ENCODE results near the gene DNAJC5. TPM values are rescaled to one million over a fixed set of nuclear protein-coding genes. Genes with fewer than 3 reads are reported as not detected.

Gene DNAJC5
- total and polyA plus RNA-seq, 2 donors from 2014 or later, result 24.4 to 52.3 TPM

DNA sequence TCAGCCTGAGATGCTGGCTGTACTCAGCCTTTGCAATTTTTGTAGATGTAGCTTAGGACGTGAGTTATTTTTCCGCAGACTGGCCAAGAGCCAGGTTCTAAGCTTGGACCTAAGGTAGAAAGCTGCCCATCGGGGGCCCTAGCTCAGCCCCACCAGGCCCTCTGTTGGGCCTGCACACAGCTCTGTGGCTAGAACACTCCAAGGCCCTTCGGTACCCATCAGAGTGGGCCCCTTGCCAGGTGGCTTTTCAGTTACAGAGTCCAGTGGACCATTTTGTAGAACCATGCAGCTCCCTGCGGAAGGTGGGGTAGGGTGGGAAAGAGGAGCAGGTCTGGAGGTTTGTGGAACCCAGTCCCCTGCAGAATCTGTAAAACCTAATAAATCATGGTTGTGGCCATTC is 38.7 kb downstream of the DNAJC5 start:
- FAIRE-seq, result no peak
- intact Hi-C loops (cut with DNase I), result no loop called here
- no peak overlapping the region for H3K4me3 ChIP-seq (ENCODE audit: low read length in 3 of 3)
- TF ChIP-seq, protein P1, sequence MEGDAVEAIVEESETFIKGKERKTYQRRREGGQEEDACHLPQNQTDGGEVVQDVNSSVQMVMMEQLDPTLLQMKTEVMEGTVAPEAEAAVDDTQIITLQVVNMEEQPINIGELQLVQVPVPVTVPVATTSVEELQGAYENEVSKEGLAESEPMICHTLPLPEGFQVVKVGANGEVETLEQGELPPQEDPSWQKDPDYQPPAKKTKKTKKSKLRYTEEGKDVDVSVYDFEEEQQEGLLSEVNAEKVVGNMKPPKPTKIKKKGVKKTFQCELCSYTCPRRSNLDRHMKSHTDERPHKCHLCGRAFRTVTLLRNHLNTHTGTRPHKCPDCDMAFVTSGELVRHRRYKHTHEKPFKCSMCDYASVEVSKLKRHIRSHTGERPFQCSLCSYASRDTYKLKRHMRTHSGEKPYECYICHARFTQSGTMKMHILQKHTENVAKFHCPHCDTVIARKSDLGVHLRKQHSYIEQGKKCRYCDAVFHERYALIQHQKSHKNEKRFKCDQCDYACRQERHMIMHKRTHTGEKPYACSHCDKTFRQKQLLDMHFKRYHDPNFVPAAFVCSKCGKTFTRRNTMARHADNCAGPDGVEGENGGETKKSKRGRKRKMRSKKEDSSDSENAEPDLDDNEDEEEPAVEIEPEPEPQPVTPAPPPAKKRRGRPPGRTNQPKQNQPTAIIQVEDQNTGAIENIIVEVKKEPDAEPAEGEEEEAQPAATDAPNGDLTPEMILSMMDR (IDR thresholded peaks at IDR 0.05; ENCODE audit: borderline replicate concordance, extremely low read depth, insufficient read depth), result no peak
- H3K9me3 ChIP-seq (ENCODE audit: control insufficient read depth in 2 of 3, insufficient read depth in 1 of 3, low read length in 3 of 3), result no peaks in the 10 kb centered on the region
- no peak overlapping the region for H3K9ac ChIP-seq (ENCODE audit: low read length in 3 of 3)
- H3K27me3 ChIP-seq (ENCODE audit: control insufficient read depth, insufficient read depth, low read length), result no peaks in the 10 kb centered on the region
- peaks cover 2 to 44% (median 17%) of the 10 kb centered on the region in 3 donors for H3K36me3 ChIP-seq (ENCODE audit: control insufficient read depth in 2 of 3, insufficient read depth in 3 of 3, low read length in 3 of 3)
- H3K4me1 ChIP-seq (ENCODE audit: control insufficient read depth in 2 of 3, insufficient read depth in 2 of 3, low read depth in 1 of 3, low read length in 3 of 3), result no peaks in the 10 kb centered on the region
- no peak overlapping the region for H3K27ac ChIP-seq (ENCODE audit: low read depth in 2 of 2, low read length in 2 of 2)
- DNase-seq, result no peak

GRCh38 chr20:63934271-63935068 is 39.5 kb downstream of the DNAJC5 start:
- Histone ChIP-seq H3K4me1 (ENCODE audit: control insufficient read depth in 2 of 3, insufficient read depth in 2 of 3, low read depth in 1 of 3, low read length in 3 of 3) (no peaks in the 10 kb centered on the region), H3K9me3 (ENCODE audit: control insufficient read depth in 2 of 3, insufficient read depth in 1 of 3, low read length in 3 of 3) (no peaks in the 10 kb centered on the region), H3K36me3 (ENCODE audit: control insufficient read depth in 2 of 3, insufficient read depth in 3 of 3, low read length in 3 of 3) (peaks cover 2 to 38% (median 12%) of the 10 kb centered on the region in 3 donors), H3K27me3 (ENCODE audit: control insufficient read depth, insufficient read depth, low read length) (no peaks in the 10 kb centered on the region), H3K27ac (ENCODE audit: low read depth in 2 of 2, low read length in 2 of 2) (no peak overlapping the region), H3K4me3 (ENCODE audit: low read length in 3 of 3) (no peak overlapping the region), H3K9ac (ENCODE audit: low read length in 3 of 3) (no peak overlapping the region)
- DNase-seq (peak in 1 of 5 donors; percentile 63), FAIRE-seq (no peak)
- intact Hi-C loops (cut with DNase I), result no loop called here
- TF ChIP-seq, protein P1 (IDR thresholded peaks at IDR 0.05; ENCODE audit: borderline replicate concordance, extremely low read depth, insufficient read depth), result no peak

- Histone ChIP-seq H3K4me3 (ENCODE audit: low read length in 3 of 3) (no peak overlapping the region), H3K9ac (ENCODE audit: low read length in 3 of 3) (no peak overlapping the region), H3K27ac (ENCODE audit: low read depth in 2 of 2, low read length in 2 of 2) (no peak overlapping the region), H3K27me3 (ENCODE audit: control insufficient read depth, insufficient read depth, low read length) (no peaks in the 10 kb centered on the region), H3K4me1 (ENCODE audit: control insufficient read depth in 2 of 3, insufficient read depth in 2 of 3, low read depth in 1 of 3, low read length in 3 of 3) (no peaks in the 10 kb centered on the region), H3K36me3 (ENCODE audit: control insufficient read depth in 2 of 3, insufficient read depth in 3 of 3, low read length in 3 of 3) (peaks cover 2 to 38% (median 12%) of the 10 kb centered on the region in 3 donors), H3K9me3 (ENCODE audit: control insufficient read depth in 2 of 3, insufficient read depth in 1 of 3, low read length in 3 of 3) (no peaks in the 10 kb centered on the region)
- DNase-seq (peak in 1 of 5 donors; percentile 57), FAIRE-seq (no peak)
- intact Hi-C loops (cut with DNase I), result no loop called here
- TF ChIP-seq, protein P1 (IDR thresholded peaks at IDR 0.05; ENCODE audit: borderline replicate concordance, extremely low read depth, insufficient read depth), result no peak
These were observed 40.5 kb downstream of the DNAJC5 start for GRCh38 chr20:63935447-63935846.

All from kidney (tissue), 14 donors.